Common myeloid progenitor, CD34-positive (primary cell): ENCODE measurements around the gene ANKDD1B.

ENCODE experiments used
- CTCF ChIA-PET: fragments of 350-600 bp; sonication (Branson Sonifier 250); formaldehyde crosslinking; loops from one replicate; lab custom pipeline; 2021; ENCODE audit warnings: antibody characterized with exemption; lab: Charles Lee
- POLR2A ChIA-PET: fragments of 350-600 bp; sonication (Branson Sonifier 250); formaldehyde crosslinking; loops from one replicate; lab custom pipeline; 2021; ENCODE audit warnings: antibody characterized with exemption; lab: Charles Lee
- DNase-seq, 3 donors: peaks; one replicate each; pipeline versions ENCODE4 v3.0.0 to v3.0.0-alpha.2; 2013
- H3K27ac ChIP-seq, 2 experiments: 1 replicate in 1 of 2; 2 replicates in 1 of 2; pipeline ENCODE4 v1.7.0; 2013; ENCODE audit warnings: inconsistent platforms in 2 of 2, low read length in 2 of 2, mild to moderate bottlenecking in 2 of 2, low read depth in 1 of 2, moderate library complexity in 1 of 2; ENCODE audit not compliant: severe bottlenecking in 2 of 2, insufficient read depth in 1 of 2, poor library complexity in 1 of 2
- H3K27me3 ChIP-seq, 5 experiments: replicated peaks in 2 of 5; 1 replicate in 3 of 5; 2 replicates in 2 of 5; pipeline versions ENCODE4 v1.6.1 to v1.7.0; 2013; ENCODE audit warnings: low read length in 4 of 5, mild to moderate bottlenecking in 2 of 5, moderate library complexity in 2 of 5, inconsistent platforms in 1 of 5; ENCODE audit not compliant: insufficient read depth in 5 of 5, control insufficient read depth in 4 of 5
- H3K36me3 ChIP-seq, 4 experiments: 1 replicate in 2 of 4; 2 replicates in 2 of 4; pipeline versions ENCODE4 v1.6.1 to v1.7.0; 2013; ENCODE audit warnings: low read length in 3 of 4, control low read depth in 1 of 4, mild to moderate bottlenecking in 1 of 4; ENCODE audit not compliant: control insufficient read depth in 4 of 4, insufficient read depth in 4 of 4
- H3K4me1 ChIP-seq, 4 experiments: 1 replicate in 3 of 4; 2 replicates in 1 of 4; pipeline versions ENCODE4 v1.6.1 to v1.7.1; 2013; ENCODE audit warnings: low read length in 3 of 4, mild to moderate bottlenecking in 3 of 4, control low read depth in 1 of 4, inconsistent platforms in 1 of 4, moderate library complexity in 1 of 4; ENCODE audit not compliant: control insufficient read depth in 4 of 4, insufficient read depth in 4 of 4; ENCODE audit errors: control extremely low read depth in 1 of 4
- H3K4me3 ChIP-seq, 7 experiments: 1 replicate in 4 of 7; 2 replicates in 3 of 7; pipeline versions ENCODE4 v1.5.1 to v1.7.0; 2013; ENCODE audit warnings: mild to moderate bottlenecking in 7 of 7, low read length in 6 of 7, moderate library complexity in 6 of 7, inconsistent platforms in 2 of 7, low read depth in 2 of 7, control low read depth in 1 of 7; ENCODE audit not compliant: insufficient read depth in 4 of 7, control insufficient read depth in 1 of 7; ENCODE audit errors: extremely low read depth in 1 of 7
- H3K9me3 ChIP-seq, 5 experiments: 1 replicate in 4 of 5; 2 replicates in 1 of 5; pipeline versions ENCODE4 v1.6.1 to v1.7.1; 2013; ENCODE audit warnings: low read length in 4 of 5, mild to moderate bottlenecking in 2 of 5, inconsistent platforms in 1 of 5, low read depth in 1 of 5, moderate library complexity in 1 of 5; ENCODE audit not compliant: control insufficient read depth in 4 of 5, insufficient read depth in 2 of 5; ENCODE audit errors: control extremely low read depth in 1 of 5
- WGBS: methylation state at CpG from one replicate; pipeline ENCODE4 v1.1.5; 2013; ENCODE audit not compliant: insufficient coverage; 5-methylcytosine and 5-hydroxymethylcytosine counted together

Gene ANKDD1B

GRCh38 chr5:75639535-75640311, 28.5 kb downstream of the ANKDD1B start:
- DNase-seq, result no peak
- 87% methylated on average over 2 of the region's 3 CpGs for WGBS
- CTCF ChIA-PET, result no interaction called here
- Histone ChIP-seq H3K9me3 (peaks cover 0 to 8% (median 0%) of the 10 kb centered on the region in 5 experiments), H3K27me3 (no peaks in the 10 kb centered on the region), H3K4me1 (no peaks in the 10 kb centered on the region), H3K4me3 (no peak overlapping the region), H3K36me3 (no peaks in the 10 kb centered on the region), H3K27ac (no peak overlapping the region)
- POLR2A ChIA-PET, result no interaction called here

- no peaks in the 10 kb centered on the region for H3K27me3 ChIP-seq
- H3K27ac ChIP-seq, result no peak overlapping the region
- H3K9me3 ChIP-seq, result peaks cover 0 to 6% (median 0%) of the 10 kb centered on the region in 5 experiments
- no peak overlapping the region for H3K4me3 ChIP-seq
- H3K36me3 ChIP-seq, result no peaks in the 10 kb centered on the region
- ChIA-PET CTCF (no interaction called here), POLR2A (no interaction called here)
- DNase-seq, result no peak
- no peaks in the 10 kb centered on the region for H3K4me1 ChIP-seq
Observed at GRCh38 chr5:75640395-75640794, 29.1 kb downstream of the ANKDD1B start.

GRCh38 chr5:75640826-75641225, 29.6 kb downstream of the ANKDD1B start:
- Histone ChIP-seq H3K4me1 (no peaks in the 10 kb centered on the region), H3K27me3 (no peaks in the 10 kb centered on the region), H3K9me3 (peaks cover 0 to 6% (median 0%) of the 10 kb centered on the region in 5 experiments), H3K4me3 (no peak overlapping the region), H3K27ac (no peak overlapping the region), H3K36me3 (no peaks in the 10 kb centered on the region)
- no peak for DNase-seq
- POLR2A ChIA-PET, result no interaction called here
- WGBS, result 100% methylated on average over 2 of the region's 2 CpGs
- CTCF ChIA-PET, result no interaction called here

GRCh38 chr5:75648712-75649111, 37.5 kb downstream of the ANKDD1B start:
- no peak for DNase-seq
- Histone ChIP-seq H3K4me3 (no peak overlapping the region), H3K27ac (no peak overlapping the region), H3K9me3 (no peaks in the 10 kb centered on the region), H3K27me3 (no peaks in the 10 kb centered on the region), H3K4me1 (no peaks in the 10 kb centered on the region), H3K36me3 (no peaks in the 10 kb centered on the region)
- POLR2A ChIA-PET, result interaction anchor here (0.6 kb wide), 1 partner anchor 20 kb away, joined by 3 read pairs; no protein-coding TSS in a partner anchor
- WGBS, result no CpG with 5 or more reads among the region's 2 CpGs
- CTCF ChIA-PET, result interaction anchor here (1.4 kb wide), 1 partner anchor 18 kb away, joined by 4 read pairs; no protein-coding TSS in a partner anchor

GRCh38 chr5:75651575-75652238, 40.5 kb downstream of the ANKDD1B start:
- DNase-seq, result no peak
- Histone ChIP-seq H3K4me1 (no peaks in the 10 kb centered on the region), H3K27ac (no peak overlapping the region), H3K4me3 (no peak overlapping the region), H3K36me3 (no peaks in the 10 kb centered on the region), H3K9me3 (no peaks in the 10 kb centered on the region), H3K27me3 (no peaks in the 10 kb centered on the region)
- ChIA-PET POLR2A (no interaction called here), CTCF (interaction anchor here (1.8 kb wide), 1 partner anchor 25 kb away, joined by 4 read pairs; no protein-coding TSS in a partner anchor)
- WGBS, result 93% methylated on average over 3 of the region's 4 CpGs

- no peak for DNase-seq
- no CpG with 5 or more reads among the region's 2 CpGs for WGBS
- ChIA-PET CTCF (no interaction called here), POLR2A (no interaction called here)
- H3K4me1 ChIP-seq, result no peaks in the 10 kb centered on the region
- no peaks in the 10 kb centered on the region for H3K27me3 ChIP-seq
- no peaks in the 10 kb centered on the region for H3K9me3 ChIP-seq
- no peak overlapping the region for H3K27ac ChIP-seq
- no peaks in the 10 kb centered on the region for H3K36me3 ChIP-seq
- no peak overlapping the region for H3K4me3 ChIP-seq
Observed at GRCh38 chr5:75653521-75653920, 42.3 kb downstream of the ANKDD1B start.

- no peaks in the 10 kb centered on the region for H3K36me3 ChIP-seq
- no peak overlapping the region for H3K27ac ChIP-seq
- no peaks in the 10 kb centered on the region for H3K9me3 ChIP-seq
- H3K4me3 ChIP-seq, result no peak overlapping the region
- WGBS, result 99% methylated on average over 14 of the region's 19 CpGs
- ChIA-PET CTCF (interaction anchor here (1.8 kb wide), 1 partner anchor 11 kb away, joined by 5 read pairs; no protein-coding TSS in a partner anchor), POLR2A (no interaction called here)
- H3K4me1 ChIP-seq, result no peaks in the 10 kb centered on the region
- H3K27me3 ChIP-seq, result no peaks in the 10 kb centered on the region
- DNase-seq, result no peak
Observed at GRCh38 chr5:75654693-75655295, 43.5 kb downstream of the ANKDD1B start.
